ENCODE data around the gene MAP3K19.
A peak's percentile ranks its signal among the peaks of the same experiment; 100 is the strongest.

DNA sequence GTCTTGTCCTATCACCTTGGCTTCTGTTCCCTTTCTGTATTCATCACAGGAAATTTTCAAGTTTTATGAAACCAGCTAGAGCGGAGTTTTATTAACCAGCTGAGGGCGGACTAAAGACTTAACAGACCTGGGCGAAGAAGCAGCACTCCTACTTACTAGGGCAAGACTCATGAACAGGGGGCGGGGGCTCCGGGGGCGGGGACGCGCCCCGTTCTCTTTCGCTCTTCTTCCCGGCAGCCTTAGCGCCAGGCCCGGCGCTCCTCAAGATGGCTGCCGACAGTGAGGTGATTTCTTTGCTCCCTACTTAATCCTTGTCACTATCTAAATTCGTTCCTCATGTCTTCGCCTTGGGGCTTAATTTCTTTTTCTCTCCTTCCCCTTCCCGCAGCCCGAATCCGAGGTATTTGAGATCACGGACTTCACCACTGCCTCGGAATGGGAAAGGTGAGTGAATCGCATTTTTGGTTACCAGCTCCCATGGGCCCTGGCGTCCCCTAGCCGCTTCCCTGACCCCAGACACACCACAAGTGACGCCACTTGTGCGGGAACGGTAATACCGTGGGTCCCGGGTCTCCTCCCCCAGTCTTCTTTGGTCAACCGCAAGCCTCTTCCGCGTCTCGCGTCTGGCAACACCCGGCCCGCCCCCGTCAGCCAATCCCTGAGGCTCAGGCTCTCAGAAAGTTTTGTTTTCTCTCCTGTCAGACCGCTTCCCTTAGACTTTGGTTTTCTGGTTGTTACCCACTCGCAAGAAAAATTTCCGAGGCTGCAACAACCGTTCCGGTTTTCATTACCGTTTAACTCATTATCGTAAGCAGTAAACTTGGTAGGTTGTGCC, 5.0 kb upstream of the MAP3K19 start, which contains the start of gene RAB3GAP1:
- TF ChIP-seq, protein P1, sequence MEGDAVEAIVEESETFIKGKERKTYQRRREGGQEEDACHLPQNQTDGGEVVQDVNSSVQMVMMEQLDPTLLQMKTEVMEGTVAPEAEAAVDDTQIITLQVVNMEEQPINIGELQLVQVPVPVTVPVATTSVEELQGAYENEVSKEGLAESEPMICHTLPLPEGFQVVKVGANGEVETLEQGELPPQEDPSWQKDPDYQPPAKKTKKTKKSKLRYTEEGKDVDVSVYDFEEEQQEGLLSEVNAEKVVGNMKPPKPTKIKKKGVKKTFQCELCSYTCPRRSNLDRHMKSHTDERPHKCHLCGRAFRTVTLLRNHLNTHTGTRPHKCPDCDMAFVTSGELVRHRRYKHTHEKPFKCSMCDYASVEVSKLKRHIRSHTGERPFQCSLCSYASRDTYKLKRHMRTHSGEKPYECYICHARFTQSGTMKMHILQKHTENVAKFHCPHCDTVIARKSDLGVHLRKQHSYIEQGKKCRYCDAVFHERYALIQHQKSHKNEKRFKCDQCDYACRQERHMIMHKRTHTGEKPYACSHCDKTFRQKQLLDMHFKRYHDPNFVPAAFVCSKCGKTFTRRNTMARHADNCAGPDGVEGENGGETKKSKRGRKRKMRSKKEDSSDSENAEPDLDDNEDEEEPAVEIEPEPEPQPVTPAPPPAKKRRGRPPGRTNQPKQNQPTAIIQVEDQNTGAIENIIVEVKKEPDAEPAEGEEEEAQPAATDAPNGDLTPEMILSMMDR (IDR thresholded peaks at IDR 0.05) = no peak
- peak; percentile 60 to 81 for TF ChIP-seq POLR2AphosphoS5 (IDR thresholded peaks at IDR 0.05; ENCODE audit: insufficient read depth in 1 of 2, low read depth in 1 of 2)
